GM10266 (cell line): ENCODE results near the gene CLDN24.

Experiments
- DNase-seq: peaks from one replicate; pipeline ENCODE4 v3.0.0; 2012; ENCODE audit errors: extremely low spot score
- CTCF ChIP-seq: IDR thresholded peaks from 2 replicates; pipeline ENCODE4 v1.5.1; 2012; ENCODE audit warnings: mild to moderate bottlenecking, low read depth; ENCODE audit not compliant: control insufficient read depth, insufficient read depth; ENCODE audit errors: missing control alignments

CLDN24 gene

GRCh38 chr4:183322326-183322725, at the start of gene CLDN24:
Gene CLDN24 (minus strand): TSS chr4:183322426. CDS start chr4:183322426, 0 bp downstream.
- no peak for TF ChIP-seq CTCF
- no peak for DNase-seq

- DNase-seq, result no peak
Measured at GRCh38 chr4:183370786-183371185, 48.6 kb upstream of the CLDN24 start.

GRCh38 chr4:183369073-183369472, 46.8 kb upstream of the CLDN24 start:
- DNase-seq, result no peak
- no peak for TF ChIP-seq CTCF

More at GRCh38 chr4:183370786-183371185, 48.6 kb upstream of the CLDN24 start:
- TF ChIP-seq CTCF, result no peak

GRCh38 chr4:183366206-183366835, 44.1 kb upstream of the CLDN24 start:
- no peak for TF ChIP-seq CTCF
- DNase-seq, result no peak

GRCh38 chr4:183364025-183364424, 41.8 kb upstream of the CLDN24 start:
- DNase-seq, result no peak

GRCh38 chr4:183362916-183363542, 40.8 kb upstream of the CLDN24 start:
- TF ChIP-seq CTCF, result no peak
- no peak for DNase-seq

More at GRCh38 chr4:183364025-183364424, 41.8 kb upstream of the CLDN24 start:
- no peak for TF ChIP-seq CTCF

- no peak for DNase-seq
- no peak for TF ChIP-seq CTCF
Measured at GRCh38 chr4:183362036-183362435, 39.8 kb upstream of the CLDN24 start.
